HUDEP-2 (cell line): ENCODE measurements around the gene DCP2.

Experiments used
- DNase-seq, 76 experiments: peaks; one replicate each; lab custom pipeline; 2025; ENCODE audit not compliant: unreplicated experiment in 76 of 76; lab: John Stamatoyannopoulos, UW

DCP2 gene

GRCh38 chr5:112965733-112966306 lies 10.8 kb upstream of the DCP2 start:
- DNase-seq = no peak

- no peak for DNase-seq
Measured at GRCh38 chr5:112967520-112968083, 9.0 kb upstream of the DCP2 start.

GRCh38 chr5:112968411-112969106 lies 8.0 kb upstream of the DCP2 start:
- no peak for DNase-seq

- DNase-seq = no peak
Measured at GRCh38 chr5:112971276-112971675, 5.3 kb upstream of the DCP2 start.

- no peak for DNase-seq
Measured at GRCh38 chr5:112973036-112973435, 3.6 kb upstream of the DCP2 start.

- DNase-seq = peak in 12 of 76 experiments; percentile 2 to 47 (median 12)
Measured at GRCh38 chr5:112973904-112974303, 2.7 kb upstream of the DCP2 start.

GRCh38 chr5:112974901-112975300 lies 1.7 kb upstream of the DCP2 start:
- DNase-seq = no peak

GRCh38 chr5:112975721-112976431 lies 722 bp upstream of the DCP2 start:
- DNase-seq = peak in 2 of 76 experiments; percentile 21 to 30

GRCh38 chr5:112977440-112977861 lies 853 bp downstream of the DCP2 start:
- DNase-seq = peak in 4 of 76 experiments; percentile 9 to 22 (median 13)

- no peak for DNase-seq
Measured at GRCh38 chr5:112978836-112979235, 2.2 kb downstream of the DCP2 start.

GRCh38 chr5:112979723-112980122 lies 3.1 kb downstream of the DCP2 start:
- peak in 8 of 76 experiments; percentile 3 to 39 (median 12) for DNase-seq

- DNase-seq = no peak
Measured at GRCh38 chr5:112983363-112983762, 6.8 kb downstream of the DCP2 start.

- no peak for DNase-seq
Measured at GRCh38 chr5:112986224-112986623, 9.6 kb downstream of the DCP2 start.

GRCh38 chr5:112995764-112996618 lies 19.4 kb downstream of the DCP2 start:
- DNase-seq = peak in 54 of 76 experiments; percentile 1 to 71 (median 37)

GRCh38 chr5:112996830-112997374 lies 20.3 kb downstream of the DCP2 start:
- no peak for DNase-seq

- no peak for DNase-seq
Measured at GRCh38 chr5:112998296-112998695, 21.7 kb downstream of the DCP2 start.

- DNase-seq = no peak
Measured at GRCh38 chr5:113000466-113000865, 23.9 kb downstream of the DCP2 start.

GRCh38 chr5:113002423-113002822 lies 25.8 kb downstream of the DCP2 start:
- DNase-seq = no peak

- DNase-seq = no peak
Measured at GRCh38 chr5:113003763-113004162, 27.2 kb downstream of the DCP2 start.

GRCh38 chr5:113005454-113005853 lies 28.9 kb downstream of the DCP2 start:
- DNase-seq = no peak
